HG02840 (cell line): ENCODE data around the gene LSM4.

Source experiments
- ATAC-seq: cut with Tn5 transposase; IDR thresholded peaks from one replicate; pipeline ENCODE4 v1.9.1; 2021; ENCODE audit warnings: mild to moderate bottlenecking, moderate library complexity, moderate number of reproducible peaks; ENCODE audit not compliant: unreplicated experiment, low FRiP score

LSM4 gene

GRCh38 chr19:18261474-18261873, 61.4 kb downstream of the LSM4 start:
- ATAC-seq = no peak

- ATAC-seq = no peak
Observed at GRCh38 chr19:18259893-18260292, 63.0 kb downstream of the LSM4 start.

GRCh38 chr19:18257503-18258470, 65.1 kb downstream of the LSM4 start:
- ATAC-seq = no peak
